ENCODE results near the gene NTRK2.

- TF ChIP-seq CTCF (IDR thresholded peaks at IDR 0.05): no peak
- no peak for TF ChIP-seq POLR2A (IDR thresholded peaks at IDR 0.05)
These were observed 90.3 kb downstream of the NTRK2 start for GRCh38 chr9:84759804-84760203.
